ENCODE data around the gene PPCS. TPM values are rescaled to one million over a fixed set of nuclear protein-coding genes. Genes with fewer than 3 reads are reported as not detected.

Gene PPCS
- total RNA-seq, 1 donor from 2014 or later: 45.1 TPM

DNA sequence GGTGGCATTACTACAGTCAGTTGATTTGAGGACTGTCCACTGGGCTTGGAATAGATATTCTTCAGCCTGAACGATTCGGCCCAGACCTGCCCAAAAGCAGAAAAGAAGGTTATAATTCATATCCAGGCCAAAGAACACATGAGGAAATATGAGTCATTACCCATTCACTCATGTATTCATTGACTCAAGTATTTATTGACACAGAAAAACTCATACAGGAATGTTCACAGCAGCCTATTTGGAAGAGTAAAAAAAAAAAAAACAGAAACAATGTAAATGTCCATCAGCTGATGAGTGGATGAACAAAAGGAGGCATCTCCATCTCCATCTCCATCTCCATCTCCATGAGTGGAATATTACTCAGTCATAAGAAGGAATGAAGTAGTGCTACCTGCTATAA lies 16.4 kb upstream of the PPCS start:
- no peak overlapping the region for H3K4me3 ChIP-seq (ENCODE audit: low read depth, low read length)
- TF ChIP-seq, protein P1, sequence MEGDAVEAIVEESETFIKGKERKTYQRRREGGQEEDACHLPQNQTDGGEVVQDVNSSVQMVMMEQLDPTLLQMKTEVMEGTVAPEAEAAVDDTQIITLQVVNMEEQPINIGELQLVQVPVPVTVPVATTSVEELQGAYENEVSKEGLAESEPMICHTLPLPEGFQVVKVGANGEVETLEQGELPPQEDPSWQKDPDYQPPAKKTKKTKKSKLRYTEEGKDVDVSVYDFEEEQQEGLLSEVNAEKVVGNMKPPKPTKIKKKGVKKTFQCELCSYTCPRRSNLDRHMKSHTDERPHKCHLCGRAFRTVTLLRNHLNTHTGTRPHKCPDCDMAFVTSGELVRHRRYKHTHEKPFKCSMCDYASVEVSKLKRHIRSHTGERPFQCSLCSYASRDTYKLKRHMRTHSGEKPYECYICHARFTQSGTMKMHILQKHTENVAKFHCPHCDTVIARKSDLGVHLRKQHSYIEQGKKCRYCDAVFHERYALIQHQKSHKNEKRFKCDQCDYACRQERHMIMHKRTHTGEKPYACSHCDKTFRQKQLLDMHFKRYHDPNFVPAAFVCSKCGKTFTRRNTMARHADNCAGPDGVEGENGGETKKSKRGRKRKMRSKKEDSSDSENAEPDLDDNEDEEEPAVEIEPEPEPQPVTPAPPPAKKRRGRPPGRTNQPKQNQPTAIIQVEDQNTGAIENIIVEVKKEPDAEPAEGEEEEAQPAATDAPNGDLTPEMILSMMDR (IDR thresholded peaks at IDR 0.05; ENCODE audit: insufficient read depth, low read length, poor library complexity, severe bottlenecking): no peak
- H3K36me3 ChIP-seq (ENCODE audit: control insufficient read depth, insufficient read depth, low read length): no peaks in the 10 kb centered on the region
- DNase-seq (ENCODE audit: low read depth): no peak
- H3K27me3 ChIP-seq (ENCODE audit: control insufficient read depth, insufficient read depth, low read length): no peaks in the 10 kb centered on the region

DNA sequence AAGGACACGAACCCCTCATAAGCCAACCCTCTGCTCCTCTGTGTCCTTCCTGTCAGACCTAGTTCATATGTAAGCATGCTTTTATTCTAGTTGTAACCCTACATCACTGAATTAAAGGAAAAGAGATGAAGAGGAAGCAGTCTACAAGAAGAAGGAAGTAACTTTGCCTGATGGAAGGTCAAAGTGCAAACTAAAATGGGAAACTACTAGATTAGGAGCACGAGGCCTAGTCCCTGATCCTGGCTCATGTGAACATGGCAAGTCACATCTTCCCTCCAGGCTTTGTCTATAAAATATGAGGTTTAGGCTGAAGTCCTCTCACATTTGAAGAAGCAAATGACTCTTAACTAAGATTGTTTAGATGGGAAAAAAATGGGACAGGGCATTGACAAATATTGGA lies 13.7 kb upstream of the PPCS start:
- TF ChIP-seq, protein P1 (IDR thresholded peaks at IDR 0.05; ENCODE audit: insufficient read depth, low read length, poor library complexity, severe bottlenecking): no peak
- DNase-seq (ENCODE audit: low read depth): no peak
- Histone ChIP-seq H3K4me3 (ENCODE audit: low read depth, low read length) (no peak overlapping the region), H3K27me3 (ENCODE audit: control insufficient read depth, insufficient read depth, low read length) (no peaks in the 10 kb centered on the region), H3K36me3 (ENCODE audit: control insufficient read depth, insufficient read depth, low read length) (no peaks in the 10 kb centered on the region)

DNA sequence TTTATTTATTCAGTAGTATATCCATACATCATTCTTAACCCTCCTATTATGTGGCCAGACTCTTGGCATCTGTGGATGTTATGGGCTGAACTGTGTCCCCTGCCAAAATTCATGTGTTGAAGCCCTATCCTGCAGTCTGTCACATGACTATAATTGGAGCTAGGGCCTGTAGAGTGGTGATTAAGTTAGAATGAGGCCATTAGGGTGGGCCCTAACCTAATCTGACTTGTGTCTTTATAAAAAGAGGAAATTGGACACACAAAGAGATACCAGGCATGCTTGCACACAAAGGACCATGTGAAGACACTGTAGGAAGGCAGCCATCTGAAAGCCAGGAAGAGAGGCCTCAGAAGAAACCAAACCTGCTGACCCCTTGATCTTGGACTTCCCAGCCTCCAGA lies 7.1 kb upstream of the PPCS start:
- DNase-seq (ENCODE audit: low read depth): no peak
- no peaks in the 10 kb centered on the region for H3K36me3 ChIP-seq (ENCODE audit: control insufficient read depth, insufficient read depth, low read length)
- TF ChIP-seq, protein P1 (IDR thresholded peaks at IDR 0.05; ENCODE audit: insufficient read depth, low read length, poor library complexity, severe bottlenecking): no peak
- no peak overlapping the region for H3K4me3 ChIP-seq (ENCODE audit: low read depth, low read length)
- H3K27me3 ChIP-seq (ENCODE audit: control insufficient read depth, insufficient read depth, low read length): no peaks in the 10 kb centered on the region

DNA sequence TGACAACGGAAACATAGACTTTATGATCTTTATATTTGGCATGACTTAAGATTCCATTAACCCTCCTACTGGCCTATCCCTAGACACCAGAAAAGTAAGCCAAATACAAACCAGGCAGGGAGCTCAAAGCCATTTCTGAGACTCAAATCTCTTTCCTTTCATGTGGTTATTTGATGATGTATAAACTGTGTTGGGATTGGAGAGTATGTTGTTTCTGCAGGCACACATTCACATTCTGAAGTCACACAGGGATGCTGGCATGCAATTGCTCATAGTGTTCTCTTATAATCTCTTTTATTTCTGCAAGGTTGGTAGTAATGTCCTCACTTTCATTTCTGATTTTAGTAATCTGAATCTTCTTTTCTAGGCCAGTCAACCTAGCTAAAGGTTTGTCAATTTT lies 6.3 kb upstream of the PPCS start:
- TF ChIP-seq, protein P1 (IDR thresholded peaks at IDR 0.05; ENCODE audit: insufficient read depth, low read length, poor library complexity, severe bottlenecking): no peak

DNA sequence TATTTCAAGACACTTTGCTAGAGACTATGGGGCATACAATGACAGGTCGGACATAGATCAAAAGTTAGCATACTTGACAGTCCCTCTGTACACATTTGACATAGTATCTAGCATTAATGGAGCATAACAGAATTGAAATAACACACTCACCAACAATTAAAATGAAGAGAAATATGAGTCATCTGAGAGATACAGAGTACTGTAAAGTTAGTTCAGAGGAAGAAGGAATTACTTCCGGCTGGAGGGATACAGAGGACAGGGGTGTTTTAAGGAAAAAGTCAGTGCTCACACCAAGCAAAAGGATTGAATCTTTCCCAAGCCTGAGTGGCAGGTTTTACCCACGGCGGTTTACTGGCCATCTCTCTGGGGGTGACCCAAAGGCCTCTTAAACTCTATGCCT lies 3.0 kb upstream of the PPCS start:
- DNase-seq (ENCODE audit: low read depth): no peak
- no peaks in the 10 kb centered on the region for H3K27me3 ChIP-seq (ENCODE audit: control insufficient read depth, insufficient read depth, low read length)
- H3K4me3 ChIP-seq (ENCODE audit: low read depth, low read length): no peak overlapping the region
- no peaks in the 10 kb centered on the region for H3K36me3 ChIP-seq (ENCODE audit: control insufficient read depth, insufficient read depth, low read length)
- TF ChIP-seq, protein P1 (IDR thresholded peaks at IDR 0.05; ENCODE audit: insufficient read depth, low read length, poor library complexity, severe bottlenecking): no peak

More for the DNA sequence above, 6.3 kb upstream of the PPCS start:
- Histone ChIP-seq H3K27me3 (ENCODE audit: control insufficient read depth, insufficient read depth, low read length) (no peaks in the 10 kb centered on the region), H3K4me3 (ENCODE audit: low read depth, low read length) (no peak overlapping the region), H3K36me3 (ENCODE audit: control insufficient read depth, insufficient read depth, low read length) (no peaks in the 10 kb centered on the region)
- no peak for DNase-seq (ENCODE audit: low read depth)

DNA sequence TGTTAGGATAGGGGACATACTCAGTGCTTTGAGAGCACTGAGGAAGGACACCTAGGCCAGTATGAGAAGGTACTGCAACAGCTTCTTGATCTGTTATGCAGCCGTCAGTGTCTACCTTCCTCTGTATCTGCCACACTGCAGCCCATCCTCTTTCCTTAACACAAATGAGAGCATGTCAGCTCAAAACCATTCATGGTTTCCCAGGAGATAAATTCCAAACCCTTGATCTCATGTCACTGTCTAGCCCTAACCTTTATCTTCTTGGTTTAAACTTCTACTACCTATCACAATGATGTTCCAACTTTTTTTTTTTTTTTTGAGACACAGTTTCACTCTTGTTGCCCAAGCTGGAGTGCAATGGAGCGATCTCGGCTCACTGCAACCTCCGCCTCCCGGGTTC lies 1.9 kb upstream of the PPCS start:
- TF ChIP-seq, protein P1 (IDR thresholded peaks at IDR 0.05; ENCODE audit: insufficient read depth, low read length, poor library complexity, severe bottlenecking): no peak
- Histone ChIP-seq H3K4me3 (ENCODE audit: low read depth, low read length) (no peak overlapping the region), H3K27me3 (ENCODE audit: control insufficient read depth, insufficient read depth, low read length) (no peaks in the 10 kb centered on the region), H3K36me3 (ENCODE audit: control insufficient read depth, insufficient read depth, low read length) (no peaks in the 10 kb centered on the region)
- no peak for DNase-seq (ENCODE audit: low read depth)

Data from kidney epithelial cell (primary cell).